GM19455 (cell line): ENCODE results near the gene FBN2.
"Not testable (repeated sequence)": the region's sequence is repeated elsewhere in the genome, so short reads cannot be mapped to it uniquely, and the experiment has no call there.

Source experiments
- ATAC-seq: cut with Tn5 transposase; IDR thresholded peaks from one replicate; pipeline ENCODE4 v1.9.1; 2021; ENCODE audit not compliant: unreplicated experiment

FBN2 gene

GRCh38 chr5:128535251-128535650 lies 2.8 kb downstream of the FBN2 start:
- no peak for ATAC-seq

GRCh38 chr5:128534726-128535125 lies 3.3 kb downstream of the FBN2 start:
- ATAC-seq: no peak

GRCh38 chr5:128532776-128533175 lies 5.3 kb downstream of the FBN2 start:
- ATAC-seq: no peak

- no peak for ATAC-seq
Measured at GRCh38 chr5:128532127-128532526, 5.9 kb downstream of the FBN2 start.

- ATAC-seq: no peak
Measured at GRCh38 chr5:128528637-128529255, 9.3 kb downstream of the FBN2 start.

- ATAC-seq: no peak
Measured at GRCh38 chr5:128528126-128528525, 9.9 kb downstream of the FBN2 start.

GRCh38 chr5:128527077-128527476 lies 11.0 kb downstream of the FBN2 start:
- no peak for ATAC-seq

GRCh38 chr5:128522336-128522735 lies 15.7 kb downstream of the FBN2 start:
- ATAC-seq: no peak

- no peak for ATAC-seq
Measured at GRCh38 chr5:128519827-128520226, 18.2 kb downstream of the FBN2 start.

GRCh38 chr5:128516978-128517377 lies 21.1 kb downstream of the FBN2 start:
- ATAC-seq: no peak

GRCh38 chr5:128513806-128514205 lies 24.2 kb downstream of the FBN2 start:
- no peak for ATAC-seq

- ATAC-seq: no peak
Measured at GRCh38 chr5:128512894-128513293, 25.2 kb downstream of the FBN2 start.

GRCh38 chr5:128506643-128507042 lies 31.4 kb downstream of the FBN2 start:
- no peak for ATAC-seq

GRCh38 chr5:128503727-128504126 lies 34.3 kb downstream of the FBN2 start:
- not testable (repeated sequence) for ATAC-seq

GRCh38 chr5:128498844-128499455 lies 39.1 kb downstream of the FBN2 start:
- ATAC-seq: no peak

- no peak for ATAC-seq
Measured at GRCh38 chr5:128494516-128494915, 43.5 kb downstream of the FBN2 start.

GRCh38 chr5:128493657-128494329 lies 44.3 kb downstream of the FBN2 start:
- no peak for ATAC-seq

- no peak for ATAC-seq
Measured at GRCh38 chr5:128491291-128491690, 46.8 kb downstream of the FBN2 start.

GRCh38 chr5:128490761-128491160 lies 47.3 kb downstream of the FBN2 start:
- ATAC-seq: no peak

- no peak for ATAC-seq
Measured at GRCh38 chr5:128487041-128487440, 51.0 kb downstream of the FBN2 start.

GRCh38 chr5:128483738-128484137 lies 54.3 kb downstream of the FBN2 start:
- ATAC-seq: no peak

- no peak for ATAC-seq
Measured at GRCh38 chr5:128480906-128481633, 57.0 kb downstream of the FBN2 start.
